Posterior vena cava (tissue), 2 donors: ENCODE data around the gene ERBB2. TPM values are rescaled to one million over a fixed set of nuclear protein-coding genes. Genes with fewer than 3 reads are reported as not detected.
"Not testable (repeated sequence)": the region's sequence is repeated elsewhere in the genome, so short reads cannot be mapped to it uniquely, and the experiment has no call there.

ENCODE experiments used
- DNase-seq: peaks from one replicate; pipeline ENCODE4 v3.0.0-alpha.2; 2020; ENCODE audit warnings: low spot score
- intact Hi-C, 2 donors: fragments of 100-400 bp; cut with DNase I; formaldehyde crosslinking; loops; one replicate each; pipeline versions ENCODE4 v1.14.1 to v1.14.2; 2022 to 2023
- total RNA-seq, 2 donors: library from RNA; stranded (reverse); fragmentation: NEBNext Ultra II Directional; extraction: Animal tissue kit (Norgen Biotek cat#: 25700); gene quantifications; one replicate each; pipeline ENCODE4 v1.2.1, GENCODE V29; 2021
- donor health status: DM: yes; HTN: yes; CAD: no.
- donor health status: DM: yes; HTN: yes; CAD: no.

Gene ERBB2
- total RNA-seq, 2 donors from 2014 or later = 33.0 to 42.8 TPM

DNA sequence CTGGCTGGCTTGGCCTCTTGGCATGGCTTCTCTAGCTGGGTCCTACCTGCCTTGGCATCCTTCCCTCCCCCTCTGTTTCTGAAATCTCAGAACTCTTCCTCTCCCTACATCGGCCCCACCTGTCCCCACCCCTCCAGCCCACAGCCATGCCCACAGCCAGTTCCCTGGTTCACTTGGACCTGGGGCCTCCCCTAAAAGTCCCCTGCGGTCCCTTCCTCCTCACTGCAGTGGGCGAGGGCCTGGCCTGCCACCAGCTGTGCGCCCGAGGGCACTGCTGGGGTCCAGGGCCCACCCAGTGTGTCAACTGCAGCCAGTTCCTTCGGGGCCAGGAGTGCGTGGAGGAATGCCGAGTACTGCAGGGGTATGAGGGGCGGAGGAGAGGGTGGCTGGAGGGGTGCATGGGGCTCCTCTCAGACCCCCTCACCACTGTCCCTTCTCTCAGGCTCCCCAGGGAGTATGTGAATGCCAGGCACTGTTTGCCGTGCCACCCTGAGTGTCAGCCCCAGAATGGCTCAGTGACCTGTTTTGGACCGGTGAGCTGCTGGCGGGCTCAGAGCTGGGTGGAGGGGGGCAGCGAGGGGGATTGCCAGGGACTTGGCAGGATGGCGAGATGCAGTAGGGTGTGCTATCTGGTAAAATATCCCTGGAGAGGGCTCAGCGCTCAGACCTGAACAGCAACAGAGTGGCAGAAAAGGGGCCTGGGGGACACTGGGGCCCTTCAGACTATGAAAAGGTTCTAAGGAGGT lies 16.4 kb downstream of the ERBB2 start:
- no peak for DNase-seq
- intact Hi-C loops = no loop called here

DNA sequence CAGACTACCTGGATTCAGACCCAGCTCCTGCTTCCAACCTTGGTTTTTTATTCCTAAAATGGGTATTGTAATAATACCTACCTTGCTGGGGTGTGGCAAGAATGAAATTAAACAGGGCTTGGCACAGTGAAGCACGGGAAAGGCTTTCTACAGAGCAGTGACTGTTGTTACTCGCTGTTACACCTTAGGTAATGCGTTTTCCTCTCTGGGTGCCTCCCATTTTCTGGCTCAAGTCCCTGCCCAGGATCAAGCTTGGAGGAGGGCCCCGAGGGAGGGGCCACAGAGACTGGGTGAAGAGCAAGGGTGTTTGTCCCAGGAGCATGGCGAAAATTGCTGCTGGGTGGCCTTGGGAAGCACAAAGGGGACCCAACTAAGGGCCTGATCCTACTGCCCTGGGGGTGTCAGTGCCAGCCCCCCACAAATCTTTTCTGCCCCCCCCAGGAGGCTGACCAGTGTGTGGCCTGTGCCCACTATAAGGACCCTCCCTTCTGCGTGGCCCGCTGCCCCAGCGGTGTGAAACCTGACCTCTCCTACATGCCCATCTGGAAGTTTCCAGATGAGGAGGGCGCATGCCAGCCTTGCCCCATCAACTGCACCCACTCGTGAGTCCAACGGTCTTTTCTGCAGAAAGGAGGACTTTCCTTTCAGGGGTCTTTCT lies 17.1 kb downstream of the ERBB2 start:
- intact Hi-C loops = no loop called here
- no peak for DNase-seq

GRCh38 chr17:39717660-39718059 lies 17.8 kb downstream of the ERBB2 start:
- DNase-seq = no peak
- intact Hi-C loops = no loop called here

GRCh38 chr17:39719563-39720355 lies 19.9 kb downstream of the ERBB2 start:
- intact Hi-C loops = no loop called here
- DNase-seq = no peak

GRCh38 chr17:39722104-39722503 lies 22.2 kb downstream of the ERBB2 start:
- intact Hi-C loops = no loop called here
- no peak for DNase-seq

DNA sequence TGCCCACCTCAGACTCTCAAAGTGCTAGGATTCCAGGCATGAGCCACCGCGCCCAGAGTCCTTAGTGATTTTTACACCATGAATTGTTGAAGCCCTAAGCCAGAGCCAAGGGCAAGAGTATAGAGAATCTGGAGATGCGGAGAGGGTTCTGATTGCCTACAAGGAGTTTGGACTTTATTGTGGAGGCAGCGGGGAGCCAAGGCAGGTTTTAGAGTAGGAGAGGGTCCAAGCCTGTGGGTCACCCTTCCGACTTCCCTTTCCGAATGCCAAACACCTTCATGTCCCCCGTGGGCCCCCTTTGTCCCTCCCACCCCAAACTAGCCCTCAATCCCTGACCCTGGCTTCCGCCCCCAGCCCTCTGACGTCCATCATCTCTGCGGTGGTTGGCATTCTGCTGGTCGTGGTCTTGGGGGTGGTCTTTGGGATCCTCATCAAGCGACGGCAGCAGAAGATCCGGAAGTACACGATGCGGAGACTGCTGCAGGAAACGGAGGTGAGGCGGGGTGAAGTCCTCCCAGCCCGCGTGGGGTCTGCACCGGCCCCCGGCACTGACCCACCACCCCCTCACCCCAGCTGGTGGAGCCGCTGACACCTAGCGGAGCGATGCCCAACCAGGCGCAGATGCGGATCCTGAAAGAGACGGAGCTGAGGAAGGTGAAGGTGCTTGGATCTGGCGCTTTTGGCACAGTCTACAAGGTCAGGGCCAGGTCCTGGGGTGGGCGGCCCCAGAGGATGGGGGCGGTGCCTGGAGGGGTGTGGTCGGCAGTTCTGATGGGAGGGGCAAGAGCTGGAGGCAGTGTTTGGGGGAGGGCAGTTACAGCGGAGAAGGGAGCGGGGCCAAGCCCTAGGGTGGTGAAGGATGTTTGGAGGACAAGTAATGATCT lies 23.3 kb downstream of the ERBB2 start:
- no peak for DNase-seq
- intact Hi-C loops = no loop called here

GRCh38 chr17:39724731-39725130 lies 24.9 kb downstream of the ERBB2 start:
- intact Hi-C loops = no loop called here

GRCh38 chr17:39725923-39726322 lies 26.1 kb downstream of the ERBB2 start:
- DNase-seq, intact Hi-C loops: not testable (repeated sequence)

More at GRCh38 chr17:39724731-39725130, 24.9 kb downstream of the ERBB2 start:
- no peak for DNase-seq

- intact Hi-C loops = no loop called here
- no peak for DNase-seq
Measured at GRCh38 chr17:39726617-39727016, 26.8 kb downstream of the ERBB2 start.

DNA sequence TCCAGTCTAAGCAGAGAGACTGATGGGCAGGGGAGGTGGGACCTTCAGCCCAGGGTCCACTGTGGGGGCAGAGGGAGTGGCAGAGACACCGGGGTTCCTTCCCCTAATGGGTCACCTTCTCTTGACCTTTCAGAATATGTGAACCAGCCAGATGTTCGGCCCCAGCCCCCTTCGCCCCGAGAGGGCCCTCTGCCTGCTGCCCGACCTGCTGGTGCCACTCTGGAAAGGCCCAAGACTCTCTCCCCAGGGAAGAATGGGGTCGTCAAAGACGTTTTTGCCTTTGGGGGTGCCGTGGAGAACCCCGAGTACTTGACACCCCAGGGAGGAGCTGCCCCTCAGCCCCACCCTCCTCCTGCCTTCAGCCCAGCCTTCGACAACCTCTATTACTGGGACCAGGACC lies 27.7 kb downstream of the ERBB2 start:
- DNase-seq = no peak
- intact Hi-C loops = no loop called here

GRCh38 chr17:39729280-39729851 lies 29.5 kb downstream of the ERBB2 start:
- DNase-seq = no peak
- intact Hi-C loops = no loop called here

DNA sequence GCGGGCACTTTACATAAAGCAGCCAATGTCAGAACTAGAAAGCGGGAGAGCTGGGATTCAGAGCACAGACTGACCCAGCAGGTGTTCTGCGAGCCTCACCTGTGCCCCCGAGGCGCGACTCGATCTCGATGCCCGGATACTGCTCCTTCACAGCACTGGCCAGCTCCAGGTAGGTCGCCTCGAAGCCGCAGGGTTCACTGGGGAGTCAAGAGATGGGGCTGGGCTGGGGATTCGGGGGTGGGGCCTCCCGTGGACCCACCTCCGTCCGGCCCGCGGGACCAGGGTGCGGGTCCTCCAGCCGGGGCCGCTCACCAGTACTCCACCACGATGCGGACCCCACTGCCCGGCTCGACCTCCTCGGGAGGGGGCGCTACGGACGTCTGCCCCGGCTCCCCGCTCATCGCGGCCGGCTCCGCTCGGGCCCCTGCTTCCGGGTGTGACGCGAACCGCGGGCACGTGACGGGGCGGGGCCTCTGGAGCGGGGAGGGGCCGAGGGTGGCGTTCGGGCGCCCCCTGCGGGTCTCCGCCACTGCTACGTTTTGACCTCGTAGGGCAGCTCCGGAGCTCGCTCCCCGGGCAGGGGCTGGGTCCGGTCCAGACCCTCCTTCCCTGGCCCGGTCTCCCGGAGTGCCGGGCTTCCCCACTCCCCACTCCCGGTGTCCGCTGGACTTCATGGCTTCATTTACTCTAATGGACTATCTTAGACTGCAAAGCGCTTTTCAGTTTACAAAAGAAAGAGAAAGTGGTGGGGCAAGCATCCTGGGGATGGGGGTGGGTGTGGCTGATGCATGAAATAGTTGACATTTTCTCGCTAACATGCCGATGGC lies 30.4 kb downstream of the ERBB2 start, which contains the start of gene MIEN1:
Gene MIEN1, minus strand, starts transcription at position 438 of the 827 bp plus-strand sequence. Its CDS starts 37 bp downstream, at position 401.
- intact Hi-C loops = no loop called here
- DNase-seq = peak; percentile 98

- no peak for DNase-seq
- intact Hi-C loops = no loop called here
Measured at GRCh38 chr17:39732586-39732985, 32.7 kb downstream of the ERBB2 start.

GRCh38 chr17:39735882-39736281 lies 36.0 kb downstream of the ERBB2 start:
- no peak for DNase-seq
- intact Hi-C loops = no loop called here

DNA sequence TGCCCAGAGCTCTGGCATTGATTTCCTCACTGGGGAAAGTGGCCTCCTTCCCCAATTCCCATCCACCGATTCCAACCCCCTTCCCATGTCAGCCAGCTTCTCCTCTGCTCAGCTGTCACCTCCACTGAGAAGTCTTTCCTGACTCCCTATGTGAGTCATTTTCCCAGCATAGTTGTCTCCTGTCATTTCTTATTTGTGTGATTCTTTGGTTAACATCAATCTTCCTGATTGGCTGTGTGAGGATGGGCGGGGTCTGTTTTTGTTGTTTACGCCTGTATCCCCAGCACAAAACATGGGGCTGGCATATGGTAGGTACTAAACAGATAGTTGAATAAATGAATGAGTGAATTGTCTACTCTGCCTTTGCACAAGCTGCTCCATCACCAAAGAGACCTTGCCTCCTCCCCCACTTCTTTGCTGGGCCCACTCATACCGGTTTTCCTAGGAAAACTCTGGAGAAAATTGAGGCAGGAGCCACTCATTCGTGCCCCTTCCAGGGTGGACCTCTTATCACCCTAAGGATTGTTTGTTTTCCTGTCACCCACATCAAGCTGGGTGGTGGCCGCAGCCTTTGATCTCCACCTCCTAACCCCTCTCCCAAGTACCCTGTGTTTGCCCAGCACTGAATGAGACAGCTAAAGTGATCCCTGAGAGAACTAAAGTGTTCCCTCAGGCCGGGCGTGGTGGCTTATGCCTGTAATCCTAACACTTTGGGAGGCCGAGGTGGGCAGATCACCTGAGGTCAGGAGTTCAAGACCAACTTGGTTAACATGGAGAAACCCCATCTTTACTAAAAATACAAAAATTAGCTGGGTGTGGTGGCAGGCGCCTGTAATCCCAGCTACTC lies 36.7 kb downstream of the ERBB2 start:
- no peak for DNase-seq
- intact Hi-C loops = no loop called here

DNA sequence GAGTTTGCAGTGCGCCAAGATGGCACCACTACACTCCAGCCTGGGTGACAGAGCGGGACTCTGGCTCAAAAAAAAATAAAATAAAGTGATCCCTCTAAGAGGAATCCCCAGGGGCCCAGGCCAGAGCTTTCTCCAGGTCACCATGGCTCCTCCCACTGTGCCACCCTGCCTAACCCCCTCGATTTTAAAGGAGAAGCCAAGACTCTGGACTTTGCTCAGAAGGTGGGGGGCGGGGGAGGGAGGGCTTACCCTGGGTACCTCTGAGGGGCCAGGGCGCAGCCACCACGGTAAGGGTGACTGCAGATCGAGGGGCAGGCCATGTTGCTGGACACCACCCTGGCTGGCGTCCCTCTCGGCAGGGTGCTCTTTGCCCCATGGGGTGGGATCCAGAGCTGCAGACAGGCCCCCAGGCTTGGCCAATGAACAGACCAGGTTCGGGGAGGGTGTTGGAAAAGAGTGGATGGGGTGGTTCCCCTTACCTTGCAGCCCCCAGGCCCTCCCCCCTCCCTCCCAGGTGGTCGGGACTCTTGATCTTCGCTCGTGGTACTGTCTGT lies 37.4 kb downstream of the ERBB2 start:
- DNase-seq = no peak
- intact Hi-C loops = no loop called here
